ENCODE results near the gene KLHL6. TPM values are rescaled to one million over a fixed set of nuclear protein-coding genes. Genes with fewer than 3 reads are reported as not detected.

The KLHL6 gene
- polyA plus RNA-seq, 1 of the 3 experiments (the other 2 are of a cell fraction): not detected

GRCh38 chr3:183485093-183485492, 70.4 kb downstream of the KLHL6 start:
- no peaks in the 10 kb centered on the region for H3F3A ChIP-seq (replicated peaks; ENCODE audit: insufficient read depth)
- ChIA-PET CTCF (interaction anchor here (0.9 to 1.4 kb wide), 3 partner anchors 11 to 76 kb away, joined by 3 to 4 read pairs (median 3); no protein-coding TSS in a partner anchor), POLR2A (no interaction called here)
- H3K4me1 ChIP-seq (ENCODE audit: control insufficient read depth in 1 of 2, insufficient read depth in 2 of 2, low read depth in 1 of 2, low read length in 1 of 2): peaks cover 0 to 3% of the 10 kb centered on the region in 2 experiments; a peak in 1 of 4 replicates
- no peak for DNase-seq
- no peaks in the 10 kb centered on the region for H3K79me2 ChIP-seq (ENCODE audit: insufficient read depth)
- no peaks in the 10 kb centered on the region for H3K36me3 ChIP-seq (replicated peaks in 1 of 2; ENCODE audit: control insufficient read depth in 1 of 2, insufficient read depth in 2 of 2, low read length in 1 of 2)
- TF ChIP-seq SMC3 (IDR thresholded peaks at IDR 0.05; ENCODE audit: low read depth, low read length) (no peak), MEF2A (IDR thresholded peaks at IDR 0.05; ENCODE audit: borderline replicate concordance, low read depth) (no peak), USF2 (IDR thresholded peaks at IDR 0.05; ENCODE audit: borderline replicate concordance, low read depth, low read length) (no peak), TAF1 (IDR thresholded peaks at IDR 0.05; ENCODE audit: borderline replicate concordance, low read depth, low read length) (no peak), ELF1 (IDR thresholded peaks at IDR 0.05) (no peak), JUND (IDR thresholded peaks at IDR 0.05) (no peak), USF1 (IDR thresholded peaks at IDR 0.05; ENCODE audit: borderline replicate concordance, low read depth) (no peak), CTCF (IDR thresholded peaks at IDR 0.05) (no peak), TEAD4 (IDR thresholded peaks at IDR 0.05; ENCODE audit: borderline replicate concordance, insufficient read depth) (no peak), REST (IDR thresholded peaks at IDR 0.05; ENCODE audit: low read depth, low read length) (no peak), CHD2 (IDR thresholded peaks at IDR 0.05; ENCODE audit: low read length, partially characterized antibody) (no peak), SIN3A (IDR thresholded peaks at IDR 0.05; ENCODE audit: borderline replicate concordance, low read depth, low read length) (no peak), IRF3 (IDR thresholded peaks at IDR 0.05; ENCODE audit: low read depth, low read length) (no peak), EZH2phosphoT487 (IDR thresholded peaks at IDR 0.05; ENCODE audit: borderline replicate concordance, low read depth) (no peak), RFX5 (IDR thresholded peaks at IDR 0.05; ENCODE audit: low read length) (no peak), PBX3 (IDR thresholded peaks at IDR 0.05) (no peak), EP300 (IDR thresholded peaks at IDR 0.05; ENCODE audit: borderline replicate concordance in 1 of 2, low read depth in 1 of 2, low read length in 1 of 2) (no peak), TCF12 (IDR thresholded peaks at IDR 0.05) (no peak)
- H3K9me2 ChIP-seq: no peaks in the 10 kb centered on the region
- no peak overlapping the region for H3K4me3 ChIP-seq (ENCODE audit: low read depth in 2 of 2, low read length in 1 of 2)
- no peak overlapping the region for H3K9ac ChIP-seq
- no peak overlapping the region for H3K27ac ChIP-seq (ENCODE audit: low read depth in 2 of 2, low read length in 1 of 2)
- WGBS (ENCODE audit: low lambda C conversion rate): 86% methylated on average over 5 of the region's 6 CpGs
- H4K20me1 ChIP-seq (ENCODE audit: insufficient read depth): no peaks in the 10 kb centered on the region
- H3K9me3 ChIP-seq: no peaks in the 10 kb centered on the region
- H3K27me3 ChIP-seq (ENCODE audit: insufficient read depth): no peaks in the 10 kb centered on the region
- no peak overlapping the region for H3K4me2 ChIP-seq
- no peak overlapping the region for H2AFZ ChIP-seq (ENCODE audit: low read depth)

Data from SK-N-SH (cell line).